Activated T-cell treated with anti-CD3 and anti-CD28 coated beads, Interleukin-2, amount 50 U/mL, for 1 hour (primary cell): ENCODE measurements around the gene MMP28.

Experiments used
- DNase-seq: peaks from one replicate; pipeline ENCODE4 v3.0.0-alpha.2; 2020

Gene MMP28

DNA sequence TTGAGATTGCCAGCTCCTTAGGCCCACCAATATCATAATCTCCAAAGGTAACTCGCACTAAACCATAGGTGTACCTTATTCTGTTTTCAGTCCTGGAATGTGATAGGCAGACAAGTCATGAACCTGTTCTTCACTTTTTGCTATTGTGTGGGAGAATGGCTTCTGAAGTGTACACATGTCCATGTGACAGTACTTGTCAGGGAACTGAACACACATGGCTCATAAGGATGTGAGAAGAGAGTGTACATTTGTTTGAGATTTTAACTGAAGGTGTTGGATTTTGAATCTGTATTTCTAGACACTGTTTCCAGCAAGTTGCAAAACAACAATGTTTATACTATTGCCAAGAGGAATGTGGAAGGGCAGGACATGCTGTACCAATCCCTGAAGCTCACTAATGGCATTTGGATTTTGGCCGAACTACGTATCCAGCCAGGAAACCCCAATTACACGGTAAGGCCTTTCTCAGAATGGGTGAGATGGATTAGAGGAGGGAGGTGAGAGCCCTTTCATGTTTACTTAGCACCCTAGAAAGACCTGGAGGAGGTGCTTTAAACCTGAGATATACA, 78.5 kb downstream of the MMP28 start:
- DNase-seq, result no peak

DNA sequence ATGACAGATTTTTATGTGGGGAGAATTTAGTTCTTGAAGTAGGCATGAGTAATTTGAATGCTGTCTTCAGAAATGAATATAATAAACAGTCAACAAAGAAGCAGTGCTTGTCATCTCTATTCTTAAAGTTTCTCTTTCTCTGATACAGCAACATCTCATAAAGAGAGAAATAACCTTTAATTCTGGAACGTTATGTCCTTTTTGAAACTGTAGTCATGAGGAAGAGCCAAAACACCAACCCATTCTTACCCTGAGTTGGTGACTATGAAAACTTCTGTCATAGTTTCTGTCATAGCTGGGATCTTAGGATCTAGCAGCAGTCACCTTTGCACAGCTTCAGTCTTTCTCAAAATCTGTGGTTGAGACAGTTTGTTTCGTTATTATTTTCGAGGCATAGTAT, 79.3 kb downstream of the MMP28 start:
- no peak for DNase-seq
